Epithelial cell of proximal tubule (primary cell): Measurements from ENCODE around the gene PIGN. TPM values are rescaled to one million over a fixed set of nuclear protein-coding genes. Genes with fewer than 3 reads are reported as not detected.

Source experiments
- DNase-seq: peaks from one replicate; pipeline ENCODE4 v3.0.0-alpha.2; 2011; ENCODE audit warnings: low read depth
- H3K4me3 ChIP-seq: 2 replicates; pipeline ENCODE4 v1.5.1; 2011; ENCODE audit warnings: low read depth, mild to moderate bottlenecking, low read length
- total RNA-seq: library from RNA; depleted of rRNA; stranded (reverse); fragments of >200 nt; gene quantifications from 2 replicates; pipeline ENCODE4 v1.2.3, GENCODE V29; 2015
- TF ChIP-seq, protein P1 (sequence below): conservative IDR thresholded peaks from 2 replicates; pipeline ENCODE4 v1.5.1; 2012; ENCODE audit warnings: low read depth, mild to moderate bottlenecking, low read length

PIGN gene
- total RNA-seq, 1 donor from 2014 or later: 21.4 TPM

DNA sequence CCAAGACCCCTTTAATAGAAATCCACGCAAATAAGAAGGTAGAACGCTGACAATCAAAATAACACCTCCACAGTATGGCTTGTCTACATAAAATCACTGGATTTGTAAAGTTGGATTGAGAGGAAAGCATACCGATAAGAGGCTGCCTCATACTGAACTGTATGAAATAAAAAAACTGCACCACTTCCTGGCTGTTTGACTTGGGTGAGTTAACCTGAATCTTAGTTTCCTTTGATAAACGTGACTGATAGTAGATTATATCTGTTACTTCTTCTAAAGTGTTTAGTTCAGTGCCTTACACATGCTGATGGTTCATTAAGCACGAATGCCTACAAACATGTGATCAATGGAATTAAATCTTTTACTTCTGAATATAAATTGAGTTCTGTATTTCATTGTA is 153.6 kb downstream of the PIGN start:
- H3K4me3 ChIP-seq: no peak overlapping the region
- TF ChIP-seq, protein P1, sequence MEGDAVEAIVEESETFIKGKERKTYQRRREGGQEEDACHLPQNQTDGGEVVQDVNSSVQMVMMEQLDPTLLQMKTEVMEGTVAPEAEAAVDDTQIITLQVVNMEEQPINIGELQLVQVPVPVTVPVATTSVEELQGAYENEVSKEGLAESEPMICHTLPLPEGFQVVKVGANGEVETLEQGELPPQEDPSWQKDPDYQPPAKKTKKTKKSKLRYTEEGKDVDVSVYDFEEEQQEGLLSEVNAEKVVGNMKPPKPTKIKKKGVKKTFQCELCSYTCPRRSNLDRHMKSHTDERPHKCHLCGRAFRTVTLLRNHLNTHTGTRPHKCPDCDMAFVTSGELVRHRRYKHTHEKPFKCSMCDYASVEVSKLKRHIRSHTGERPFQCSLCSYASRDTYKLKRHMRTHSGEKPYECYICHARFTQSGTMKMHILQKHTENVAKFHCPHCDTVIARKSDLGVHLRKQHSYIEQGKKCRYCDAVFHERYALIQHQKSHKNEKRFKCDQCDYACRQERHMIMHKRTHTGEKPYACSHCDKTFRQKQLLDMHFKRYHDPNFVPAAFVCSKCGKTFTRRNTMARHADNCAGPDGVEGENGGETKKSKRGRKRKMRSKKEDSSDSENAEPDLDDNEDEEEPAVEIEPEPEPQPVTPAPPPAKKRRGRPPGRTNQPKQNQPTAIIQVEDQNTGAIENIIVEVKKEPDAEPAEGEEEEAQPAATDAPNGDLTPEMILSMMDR: no peak
- DNase-seq: no peak

GRCh38 chr18:62030091-62030985 is 156.5 kb downstream of the PIGN start:
- H3K4me3 ChIP-seq: no peak overlapping the region
- no peak for DNase-seq
- TF ChIP-seq, protein P1: no peak

GRCh38 chr18:62028715-62029114 is 158.1 kb downstream of the PIGN start:
- no peak overlapping the region for H3K4me3 ChIP-seq
- TF ChIP-seq, protein P1: no peak
- no peak for DNase-seq

GRCh38 chr18:62027914-62028520 is 158.8 kb downstream of the PIGN start:
- H3K4me3 ChIP-seq: no peak overlapping the region
- TF ChIP-seq, protein P1: no peak
- DNase-seq: no peak

GRCh38 chr18:62026586-62026985 is 160.3 kb downstream of the PIGN start:
- TF ChIP-seq, protein P1: no peak
- peak; percentile 47 for DNase-seq
- H3K4me3 ChIP-seq: no peak overlapping the region

DNA sequence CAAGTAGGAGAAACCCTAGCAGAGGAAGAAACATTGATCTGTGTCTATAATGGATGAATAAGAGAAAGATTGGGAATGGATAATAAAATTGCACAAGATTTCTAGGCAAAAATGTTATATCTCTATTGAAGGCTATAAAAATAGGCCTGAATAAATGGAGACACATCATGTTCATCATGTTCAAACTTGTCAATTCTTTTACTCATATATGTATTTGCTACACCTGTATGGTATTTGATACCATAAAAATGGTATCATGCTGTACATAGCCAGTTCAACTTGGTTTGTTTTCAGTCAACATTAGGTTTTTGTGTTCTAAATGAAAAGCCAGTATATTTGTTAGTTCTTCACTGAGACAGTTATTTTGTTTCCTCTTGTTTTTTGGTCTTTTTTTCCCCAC is 161.9 kb downstream of the PIGN start:
- H3K4me3 ChIP-seq: no peak overlapping the region
- DNase-seq: no peak
- TF ChIP-seq, protein P1: no peak

GRCh38 chr18:62023536-62023935 is 163.3 kb downstream of the PIGN start:
- TF ChIP-seq, protein P1: no peak
- DNase-seq: no peak
- H3K4me3 ChIP-seq: no peak overlapping the region
